Activated CD4-positive, alpha-beta memory T cell treated with anti-CD3 and anti-CD28 coated beads for 36 hours (primary cell): ENCODE data around the gene PMVK. TPM values are rescaled to one million over a fixed set of nuclear protein-coding genes. Genes with fewer than 3 reads are reported as not detected.

Experiments used
- microRNA-seq: library from miRNA; unstranded; fragments of <30 nt; microRNA quantifications from one replicate; pipeline ENCODE4 v1.2.0, GENCODE V29; 2022; ENCODE audit warnings: borderline number of aligned reads, borderline microRNAs expressed, borderline replicate concordance
- total RNA-seq, 2 experiments: library from RNA; stranded (reverse); gene quantifications; one replicate each; pipeline ENCODE4 v1.2.3, GENCODE V29; 2021

PMVK gene
- total RNA-seq, 2 experiments from 2014 or later, result 51.2 to 54.0 TPM

Small RNA genes lying within 50 kb of the gene (microRNA-seq; reads per million reads assigned to microRNA genes)
- not detected for gene MIR4258

Other genes starting within 250 kb of the PMVK start
- gene KCNN3, start 66.4 kb downstream of the PMVK start, total RNA-seq, result under 1 TPM; 0.02 to 0.14 TPM
- gene PBXIP1, start 19.4 kb upstream of the PMVK start, total RNA-seq, result 10 to 100 TPM; 55.9 to 57.3 TPM
- 10 to 100 TPM; 31.5 to 32.4 TPM for gene PYGO2, start 25.1 kb upstream of the PMVK start, total RNA-seq
- 10 to 100 TPM; 43.4 to 46.5 TPM for gene SHC1, start 34.0 kb upstream of the PMVK start, total RNA-seq
- gene CKS1B, start 38.0 kb upstream of the PMVK start, total RNA-seq, result 100 to 1,000 TPM; 197 to 205 TPM
- 10 to 100 TPM; 45.4 to 49.4 TPM for gene FLAD1, start 46.6 kb upstream of the PMVK start, total RNA-seq
- gene LENEP, start 56.9 kb upstream of the PMVK start, total RNA-seq, result under 1 TPM; 0.36 to 0.56 TPM
- 100 to 1,000 TPM; 124 to 125 TPM for gene ZBTB7B, start 66.1 kb upstream of the PMVK start, total RNA-seq
- 1 to 10 TPM; 1.1 to 1.3 TPM for gene DCST2, start 97.1 kb upstream of the PMVK start, total RNA-seq
- under 1 TPM in 1 of 2 experiments, not detected in 1; 0.14 TPM for gene DCST1, start 97.1 kb upstream of the PMVK start, total RNA-seq
- 10 to 100 TPM; 54.3 to 60.5 TPM for gene ADAM15, start 114.6 kb upstream of the PMVK start, total RNA-seq
- 1 to 10 TPM; 5.0 to 6.1 TPM for gene EFNA4, start 127.0 kb upstream of the PMVK start, total RNA-seq
- gene EFNA3, start 142.1 kb upstream of the PMVK start, total RNA-seq, result 1 to 10 TPM; 2.4 to 2.6 TPM
- gene EFNA1, start 191.2 kb upstream of the PMVK start, total RNA-seq, result under 1 TPM in 1 of 2 experiments, not detected in 1; 0.24 TPM
- gene SLC50A1, start 199.1 kb upstream of the PMVK start, total RNA-seq, result 10 to 100 TPM; 60.1 TPM
- 10 to 100 TPM; 34.1 to 37.7 TPM for gene DPM3, start 203.8 kb upstream of the PMVK start, total RNA-seq
- gene KRTCAP2, start 236.6 kb upstream of the PMVK start, total RNA-seq, result 100 to 1,000 TPM; 138 to 146 TPM
- 1 to 10 TPM; 6.3 to 7.1 TPM for gene TRIM46, start 237.1 kb upstream of the PMVK start, total RNA-seq